GM19023 (cell line): ENCODE results near the gene OR8B4.
A peak's percentile ranks its signal among the peaks of the same experiment; 100 is the strongest.
"Not testable (repeated sequence)": the region's sequence is repeated elsewhere in the genome, so short reads cannot be mapped to it uniquely, and the experiment has no call there.

Experiments
- ATAC-seq: cut with Tn5 transposase; IDR thresholded peaks from one replicate; pipeline ENCODE4 v1.9.1; 2021; ENCODE audit warnings: mild to moderate bottlenecking, moderate library complexity; ENCODE audit not compliant: unreplicated experiment

OR8B4 gene

GRCh38 chr11:124415356-124415923 is 9.2 kb downstream of the OR8B4 start:
- ATAC-seq: no peak

- ATAC-seq: no peak
These were observed 14.8 kb downstream of the OR8B4 start for GRCh38 chr11:124409906-124410305.

- no peak for ATAC-seq
These were observed 19.1 kb downstream of the OR8B4 start for GRCh38 chr11:124405581-124405980.

GRCh38 chr11:124403186-124403585 is 21.5 kb downstream of the OR8B4 start:
- not testable (repeated sequence) for ATAC-seq

- ATAC-seq: peak; percentile 81
These were observed 22.2 kb downstream of the OR8B4 start for GRCh38 chr11:124402326-124402922.

GRCh38 chr11:124398924-124399323 is 25.7 kb downstream of the OR8B4 start, which contains the start of gene OR8B3:
TSS of gene OR8B3 (minus strand) at chr11:124399024. CDS start at chr11:124397351, 1,673 bp downstream.
- no peak for ATAC-seq

- ATAC-seq: not testable (repeated sequence)
These were observed 27.8 kb downstream of the OR8B4 start for GRCh38 chr11:124396847-124397246.

GRCh38 chr11:124394408-124394807 is 30.3 kb downstream of the OR8B4 start:
- no peak for ATAC-seq

GRCh38 chr11:124384399-124384798 is 40.3 kb downstream of the OR8B4 start, which contains the start of gene OR8B2:
TSS of gene OR8B2 (minus strand) at chr11:124384499. CDS start at chr11:124383343, 1,156 bp downstream.
- ATAC-seq: no peak

- ATAC-seq: not testable (repeated sequence)
These were observed 41.8 kb downstream of the OR8B4 start for GRCh38 chr11:124382857-124383256.

- ATAC-seq: no peak
These were observed 44.1 kb downstream of the OR8B4 start for GRCh38 chr11:124380585-124380984.

- no peak for ATAC-seq
These were observed 48.4 kb downstream of the OR8B4 start for GRCh38 chr11:124376280-124376679.
